ENCODE data around the gene TERB1.

TERB1 gene

GRCh38 chr16:66731101-66731500 lies 70.3 kb downstream of the TERB1 start:
- H3K4me3 ChIP-seq (ENCODE audit: low read depth, low read length), result no peak overlapping the region
- TF ChIP-seq CTCF (IDR thresholded peaks at IDR 0.05; ENCODE audit: low read depth, low read length), result no peak

- no peak overlapping the region for H3K4me3 ChIP-seq (ENCODE audit: low read depth, low read length)
- no peak for TF ChIP-seq CTCF (IDR thresholded peaks at IDR 0.05; ENCODE audit: low read depth, low read length)
These were observed 72.6 kb downstream of the TERB1 start for GRCh38 chr16:66728804-66729203.

- TF ChIP-seq CTCF (IDR thresholded peaks at IDR 0.05; ENCODE audit: low read depth, low read length), result peak; percentile 35; the same call in 1 of the 2 replicates
- no peak overlapping the region for H3K4me3 ChIP-seq (ENCODE audit: low read depth, low read length)
These were observed 73.1 kb downstream of the TERB1 start for GRCh38 chr16:66728117-66728787.

- H3K4me3 ChIP-seq (ENCODE audit: low read depth, low read length), result no peak overlapping the region
- no peak for TF ChIP-seq CTCF (IDR thresholded peaks at IDR 0.05; ENCODE audit: low read depth, low read length)
These were observed 80.6 kb downstream of the TERB1 start for GRCh38 chr16:66720766-66721165.

DNA sequence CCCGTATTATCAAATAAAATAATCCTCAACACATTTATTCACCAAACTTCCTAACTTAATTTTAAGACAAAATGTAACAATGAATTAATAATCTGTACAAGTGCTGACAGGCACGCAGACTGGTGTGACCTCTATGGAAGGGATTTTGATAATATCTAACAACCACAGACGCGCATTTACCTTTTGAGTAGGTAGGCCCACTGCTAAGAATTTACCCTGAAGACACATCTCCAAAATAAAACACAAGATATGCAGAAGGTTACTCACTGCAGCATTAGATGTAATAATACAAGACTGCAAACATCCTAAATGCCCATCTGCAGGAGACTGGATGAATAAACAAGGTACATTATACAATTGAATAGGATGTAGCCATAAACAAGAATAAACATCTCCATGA lies 82.1 kb downstream of the TERB1 start:
- no peak for TF ChIP-seq CTCF (IDR thresholded peaks at IDR 0.05; ENCODE audit: low read depth, low read length)
- H3K4me3 ChIP-seq (ENCODE audit: low read depth, low read length), result no peak overlapping the region

- no peak overlapping the region for H3K4me3 ChIP-seq (ENCODE audit: low read depth, low read length)
- no peak for TF ChIP-seq CTCF (IDR thresholded peaks at IDR 0.05; ENCODE audit: low read depth, low read length)
These were observed 83.6 kb downstream of the TERB1 start for GRCh38 chr16:66717776-66718175.

DNA sequence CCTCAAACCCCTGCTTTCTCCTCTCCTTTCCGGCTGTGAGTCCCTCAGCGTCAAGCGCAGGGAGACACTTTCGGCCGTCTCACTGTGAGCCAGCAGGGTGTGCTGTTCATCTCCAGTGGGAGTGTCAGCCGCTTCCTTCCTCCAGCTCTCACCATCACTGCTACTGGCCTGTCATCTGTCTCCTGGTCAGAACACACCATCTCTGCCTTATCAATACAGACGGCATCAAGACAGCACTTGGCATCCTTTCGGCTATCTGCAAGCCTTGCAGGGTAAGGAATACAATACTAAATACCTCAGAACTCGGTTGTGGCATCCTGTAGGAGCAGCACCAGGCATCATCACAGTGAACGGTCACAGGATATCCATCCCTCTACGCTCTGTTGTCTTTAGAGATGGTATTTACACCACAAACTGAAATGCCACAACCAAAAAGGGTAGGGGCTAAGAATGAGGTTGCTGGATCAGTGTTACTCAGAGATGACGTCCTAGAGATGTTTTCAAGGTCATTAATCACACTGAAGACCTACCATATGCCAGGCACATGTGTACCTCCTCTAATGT lies 84.2 kb downstream of the TERB1 start:
- peak; percentile 52; the same call in 1 of the 2 replicates for TF ChIP-seq CTCF (IDR thresholded peaks at IDR 0.05; ENCODE audit: low read depth, low read length)
- H3K4me3 ChIP-seq (ENCODE audit: low read depth, low read length), result no peak overlapping the region
